Neural cell (in vitro differentiated cells): ENCODE measurements around the gene FCN2. TPM values are rescaled to one million over a fixed set of nuclear protein-coding genes. Genes with fewer than 3 reads are reported as not detected.

Source experiments
- H2AFZ ChIP-seq: fragments of 200-600, 300-800 bp; sonication (generic), shearing (Covaris generic); 2 replicates; pipeline ENCODE4 v1.6.0; 2014; ENCODE audit warnings: low read depth, mild to moderate bottlenecking, antibody characterized with exemption, low read length, moderate library complexity
- H3F3A ChIP-seq: fragments of 200-600 bp; shearing (Covaris generic); 2 replicates; pipeline ENCODE4 v1.6.1; 2016; ENCODE audit warnings: mild to moderate bottlenecking, moderate library complexity, mixed read lengths, antibody characterized with exemption, low read length; ENCODE audit not compliant: insufficient read depth, poor library complexity, severe bottlenecking
- H3K27ac ChIP-seq: fragments of 200-600, 300-800 bp; sonication (generic), shearing (Covaris generic); 2 replicates; pipeline ENCODE4 v1.5.1; 2014; ENCODE audit warnings: mild to moderate bottlenecking, low read length, moderate library complexity
- H3K27me3 ChIP-seq: fragments of 300-800, 200-600 bp; sonication (generic), shearing (Covaris generic); 2 replicates; pipeline ENCODE4 v1.6.0; 2014; ENCODE audit warnings: mild to moderate bottlenecking, low read depth, low read length, moderate library complexity; ENCODE audit not compliant: insufficient read depth
- H3K36me3 ChIP-seq: fragments of 300-800, 200-600 bp; sonication (generic), shearing (Covaris generic); 2 replicates; pipeline ENCODE4 v1.5.1; 2014; ENCODE audit warnings: mild to moderate bottlenecking, antibody characterized with exemption, low read length, moderate library complexity; ENCODE audit not compliant: insufficient read depth
- H3K4me2 ChIP-seq: fragments of 300-800, 200-600 bp; sonication (generic), shearing (Covaris generic); 2 replicates; pipeline ENCODE4 v1.6.0; 2014; ENCODE audit warnings: mild to moderate bottlenecking, low read length
- H3K4me3 ChIP-seq: fragments of 300-800, 200-600 bp; sonication (generic), shearing (Covaris generic); 2 replicates; pipeline ENCODE4 v1.5.1; 2014; ENCODE audit warnings: mild to moderate bottlenecking, low read length, moderate library complexity
- H3K79me2 ChIP-seq: fragments of 200-600 bp; shearing (Covaris generic); replicated peaks from 2 replicates; pipeline ENCODE4 v1.6.0; 2014; ENCODE audit warnings: mild to moderate bottlenecking, low read length, moderate library complexity; ENCODE audit not compliant: insufficient read depth
- H3K9ac ChIP-seq: fragments of 300-800, 200-600 bp; sonication (generic), shearing (Covaris generic); 2 replicates; pipeline ENCODE4 v1.6.1; 2016; ENCODE audit warnings: mild to moderate bottlenecking, low read length, mixed read lengths
- H3K9me2 ChIP-seq: fragments of 200-600 bp; shearing (Covaris generic); 2 replicates; pipeline ENCODE4 v1.6.1; 2016; ENCODE audit warnings: mild to moderate bottlenecking, low read length, mixed read lengths; ENCODE audit not compliant: insufficient read depth
- H3K9me3 ChIP-seq: fragments of 200-600, 300-800 bp; sonication (generic), shearing (Covaris generic); 2 replicates; pipeline ENCODE4 v1.6.1; 2016; ENCODE audit warnings: mild to moderate bottlenecking, mixed run types, low read length, moderate library complexity, mixed read lengths
- H4K20me1 ChIP-seq: fragments of 200-600 bp; shearing (Covaris generic); 2 replicates; pipeline ENCODE4 v1.6.1; 2016; ENCODE audit warnings: mild to moderate bottlenecking, mixed run types; ENCODE audit not compliant: insufficient read depth
- CTCF ChIP-seq: fragments of 450-650 bp; IDR thresholded peaks from 2 replicates; pipeline ENCODE4 v1.5.1; 2014; ENCODE audit warnings: antibody characterized with exemption, mild to moderate bottlenecking, moderate library complexity; ENCODE audit not compliant: poor library complexity, severe bottlenecking
- EP300 ChIP-seq: fragments of 450-650 bp; conservative IDR thresholded peaks from 2 replicates; pipeline ENCODE4 v1.6.1; 2014; ENCODE audit warnings: antibody characterized with exemption, mild to moderate bottlenecking, moderate library complexity; ENCODE audit not compliant: poor library complexity, severe bottlenecking
- EZH2 ChIP-seq: fragments of 200-600, 300-800 bp; shearing (Covaris generic), sonication (generic); IDR thresholded peaks from 2 replicates; pipeline ENCODE4 v1.6.1; 2014; ENCODE audit warnings: antibody characterized with exemption, low read length, borderline replicate concordance, mild to moderate bottlenecking; ENCODE audit not compliant: insufficient read depth, poor library complexity, severe bottlenecking
- MXI1 ChIP-seq: fragments of 450-650 bp; conservative IDR thresholded peaks from 2 replicates; pipeline ENCODE4 v1.6.1; 2014; ENCODE audit warnings: antibody characterized with exemption, mild to moderate bottlenecking; ENCODE audit not compliant: poor library complexity, severe bottlenecking
- POLR2AphosphoS5 ChIP-seq: IDR thresholded peaks from 2 replicates; pipeline ENCODE4 v1.6.1; 2012
- RAD21 ChIP-seq: fragments of 450-650 bp; conservative IDR thresholded peaks from 2 replicates; pipeline ENCODE4 v1.6.1; 2014; ENCODE audit warnings: antibody characterized with exemption, mild to moderate bottlenecking, moderate library complexity
- REST ChIP-seq: IDR thresholded peaks from 2 replicates; pipeline ENCODE4 v1.6.1; 2012; ENCODE audit warnings: borderline replicate concordance
- SMC3 ChIP-seq: fragments of 450-650 bp; conservative IDR thresholded peaks from 2 replicates; pipeline ENCODE4 v1.6.1; 2014; ENCODE audit warnings: antibody characterized with exemption, mild to moderate bottlenecking, moderate library complexity; ENCODE audit not compliant: poor library complexity
- TAF1 ChIP-seq: IDR thresholded peaks from 2 replicates; pipeline ENCODE4 v1.6.1; 2012; ENCODE audit warnings: low read depth
- polyA plus RNA-seq: library from polyadenylated mRNA; depleted of rRNA; stranded (reverse); fragments of >200 nt; gene quantifications from 2 replicates; pipeline ENCODE4 v1.2.3, GENCODE V29; 2014

Gene FCN2
- polyA plus RNA-seq, 1 donor from 2014 or later, result not detected

GRCh38 chr9:134894136-134894860 lies 13.7 kb downstream of the FCN2 start:
- TF ChIP-seq CTCF (no peak), TAF1 (no peak), RAD21 (no peak), EP300 (no peak), REST (no peak), SMC3 (no peak), EZH2 (no peak), MXI1 (no peak), POLR2AphosphoS5 (no peak)
- no peaks in the 10 kb centered on the region for H3K36me3 ChIP-seq
- no peaks in the 10 kb centered on the region for H3K9me3 ChIP-seq
- H3K9ac ChIP-seq, result no peak overlapping the region
- no peak overlapping the region for H2AFZ ChIP-seq
- H3K9me2 ChIP-seq, result no peaks in the 10 kb centered on the region
- H3K27me3 ChIP-seq, result no peaks in the 10 kb centered on the region
- H4K20me1 ChIP-seq, result no peaks in the 10 kb centered on the region
- H3K4me3 ChIP-seq, result no peak overlapping the region
- no peaks in the 10 kb centered on the region for H3K79me2 ChIP-seq
- no peak overlapping the region for H3K27ac ChIP-seq
- no peaks in the 10 kb centered on the region for H3F3A ChIP-seq
- no peak overlapping the region for H3K4me2 ChIP-seq

GRCh38 chr9:134895097-134895496 lies 14.5 kb downstream of the FCN2 start:
- H3K9ac ChIP-seq, result no peak overlapping the region
- H3K79me2 ChIP-seq, result no peaks in the 10 kb centered on the region

More at GRCh38 chr9:134895097-134895496, 14.5 kb downstream of the FCN2 start:
- Histone ChIP-seq H2AFZ (no peak overlapping the region), H3K27ac (no peak overlapping the region), H3K27me3 (no peaks in the 10 kb centered on the region), H3K9me2 (no peaks in the 10 kb centered on the region), H3K4me2 (no peak overlapping the region), H4K20me1 (no peaks in the 10 kb centered on the region), H3F3A (no peaks in the 10 kb centered on the region), H3K4me3 (no peak overlapping the region), H3K36me3 (no peaks in the 10 kb centered on the region), H3K9me3 (no peaks in the 10 kb centered on the region)
- TF ChIP-seq RAD21 (no peak), EZH2 (no peak), TAF1 (no peak), POLR2AphosphoS5 (no peak), MXI1 (no peak), CTCF (no peak), EP300 (no peak), REST (no peak), SMC3 (no peak)
